GM23338 (cell line): ENCODE data around the gene MEMO1. TPM values are rescaled to one million over a fixed set of nuclear protein-coding genes. Genes with fewer than 3 reads are reported as not detected.

ENCODE experiments used
- ATAC-seq: fragments of 200-7000 bp; cut with Tn5 transposase; 3 replicates; pipeline ENCODE4 v1.9.1; 2020
- DNase-seq: peaks from one replicate; pipeline ENCODE4 v3.0.0-alpha.2; 2015; ENCODE audit warnings: low spot score
- H2AFZ ChIP-seq: fragments of 200-600 bp; sonication (generic); 2 replicates; pipeline ENCODE4 v1.8.0; 2016; ENCODE audit warnings: antibody characterized with exemption, mild to moderate bottlenecking, moderate library complexity
- H3F3A ChIP-seq: fragments of 200-600 bp; sonication (generic); replicated peaks from 2 replicates; pipeline ENCODE4 v1.8.0; 2017; ENCODE audit warnings: antibody characterized with exemption, mixed run types, low read depth
- H3K27ac ChIP-seq: fragments of 200-600 bp; sonication (generic); 2 replicates; pipeline ENCODE4 v1.6.1; 2016; ENCODE audit warnings: low read depth
- H3K27me3 ChIP-seq: fragments of 200-600 bp; sonication (generic); 2 replicates; pipeline ENCODE4 v1.8.0; 2016; ENCODE audit warnings: mild to moderate bottlenecking, mixed run types, moderate library complexity; ENCODE audit not compliant: insufficient read depth
- H3K36me3 ChIP-seq: fragments of 200-600 bp; sonication (generic); 2 replicates; pipeline ENCODE4 v1.8.0; 2016; ENCODE audit warnings: mild to moderate bottlenecking; ENCODE audit not compliant: insufficient read depth
- H3K4me1 ChIP-seq: fragments of 200-600 bp; sonication (generic); 2 replicates; pipeline ENCODE4 v1.8.0; 2016; ENCODE audit warnings: mild to moderate bottlenecking, moderate library complexity; ENCODE audit not compliant: insufficient read depth
- H3K4me2 ChIP-seq: fragments of 200-600 bp; sonication (generic); 2 replicates; pipeline ENCODE4 v1.7.1; 2017; ENCODE audit warnings: mixed run types
- H3K4me3 ChIP-seq: fragments of 200-600 bp; sonication (generic); 2 replicates; pipeline ENCODE4 v1.6.1; 2016; ENCODE audit warnings: mixed run types
- H3K79me2 ChIP-seq: fragments of 200-600 bp; sonication (generic); replicated peaks from 2 replicates; pipeline ENCODE4 v1.8.0; 2017; ENCODE audit warnings: mild to moderate bottlenecking; ENCODE audit not compliant: insufficient read depth
- H3K9me2 ChIP-seq: fragments of 200-600 bp; sonication (generic); 2 replicates; pipeline ENCODE4 v1.8.0; 2017; ENCODE audit not compliant: insufficient read depth
- H4K20me1 ChIP-seq: fragments of 200-600 bp; sonication (generic); replicated peaks from 2 replicates; pipeline ENCODE4 v1.8.0; 2017; ENCODE audit warnings: mild to moderate bottlenecking; ENCODE audit not compliant: insufficient read depth
- H3K27ac Mint-ChIP-seq: 2 replicates; pipeline ENCODE4 v1.8.0; 2020; ENCODE audit warnings: inconsistent platforms, mild to moderate bottlenecking, moderate library complexity, mixed read lengths
- H3K27me3 Mint-ChIP-seq: 3 replicates; pipeline ENCODE4 v1.8.0; 2022; ENCODE audit warnings: low read depth, mild to moderate bottlenecking, moderate library complexity, mixed read lengths, inconsistent platforms; ENCODE audit not compliant: insufficient read depth, poor library complexity
- H3K36me3 Mint-ChIP-seq: 3 replicates; pipeline ENCODE4 v1.8.0; 2021; ENCODE audit warnings: low read depth, mild to moderate bottlenecking, inconsistent platforms, moderate library complexity, mixed read lengths
- H3K4me1 Mint-ChIP-seq: 3 replicates; pipeline ENCODE4 v1.8.0; 2020; ENCODE audit warnings: mild to moderate bottlenecking, inconsistent platforms, mixed read lengths
- H3K4me3 Mint-ChIP-seq: 3 replicates; pipeline ENCODE4 v1.8.0; 2021; ENCODE audit warnings: moderate library complexity, mild to moderate bottlenecking, inconsistent platforms, mixed read lengths
- H3K9me3 Mint-ChIP-seq: 3 replicates; pipeline ENCODE4 v1.8.0; 2020; ENCODE audit warnings: moderate library complexity, mild to moderate bottlenecking, inconsistent platforms, mixed read lengths
- CREB1 ChIP-seq: fragments of 250-450 bp; sonication (Bioruptor Pico); IDR thresholded peaks from 2 replicates; pipeline ENCODE4 v1.5.0; 2020; ENCODE audit warnings: low read depth, mild to moderate bottlenecking, moderate library complexity
- EZH2 ChIP-seq: fragments of 200-600 bp; sonication (generic); IDR thresholded peaks from one replicate; pipeline ENCODE4 v1.8.0; 2017; ENCODE audit warnings: antibody characterized with exemption, mild to moderate bottlenecking, low read depth; ENCODE audit not compliant: unreplicated experiment
- EZH2phosphoT487 ChIP-seq: fragments of 200-600 bp; sonication (generic); IDR thresholded peaks from one replicate; pipeline ENCODE4 v1.8.1; 2018; ENCODE audit warnings: antibody characterized with exemption; ENCODE audit not compliant: unreplicated experiment
- JUNB ChIP-seq: IDR thresholded peaks from one replicate; pipeline ENCODE4 v1.6.1; 2016; ENCODE audit warnings: antibody characterized with exemption; ENCODE audit not compliant: unreplicated experiment
- NANOG ChIP-seq: IDR thresholded peaks from 2 replicates; pipeline ENCODE4 v1.6.1; 2016; ENCODE audit warnings: antibody characterized with exemption, borderline replicate concordance
- POLR2AphosphoS5 ChIP-seq: IDR thresholded peaks from 2 replicates; pipeline ENCODE4 v1.6.1; 2016; ENCODE audit warnings: antibody characterized with exemption, low read depth
- STAT1 ChIP-seq: IDR thresholded peaks from one replicate; pipeline ENCODE4 v1.6.1; 2016; ENCODE audit warnings: antibody characterized with exemption; ENCODE audit not compliant: unreplicated experiment
- ZNF114 ChIP-seq: fragments of 250-450 bp; sonication (Bioruptor Pico); IDR thresholded peaks from 2 replicates; pipeline ENCODE4 v1.5.0; 2020; ENCODE audit warnings: mild to moderate bottlenecking, moderate library complexity
- ZNF331 ChIP-seq: fragments of 250-450 bp; sonication (Bioruptor Pico); IDR thresholded peaks from 2 replicates; pipeline ENCODE4 v1.5.0; 2020; ENCODE audit warnings: low read depth, mild to moderate bottlenecking, moderate library complexity
- polyA plus RNA-seq: library from polyadenylated mRNA; unstranded; fragments of >200 nt; fragmentation: Nextera tagmentation; extraction: Ambion mirVana; gene quantifications from 2 replicates; pipeline ENCODE4 v1.2.1, GENCODE V29; 2016
- total RNA-seq: library from RNA; depleted of rRNA; stranded (reverse); fragments of >200 nt; shearing (Covaris generic); gene quantifications from 2 replicates; pipeline ENCODE4 v1.2.3, GENCODE V29; 2014
- TF ChIP-seq, protein P1 (sequence below): fragments of 250-450 bp; sonication (Bioruptor Pico); IDR thresholded peaks from 2 replicates; pipeline ENCODE4 v1.5.0; 2020; ENCODE audit warnings: mild to moderate bottlenecking, moderate library complexity
- TF ChIP-seq, protein P2 (sequence below): IDR thresholded peaks from one replicate; pipeline ENCODE4 v1.6.1; 2018; ENCODE audit warnings: antibody characterized with exemption; ENCODE audit not compliant: unreplicated experiment
- TF ChIP-seq, protein P3 (sequence below), 2 experiments: fragments of 200-600 bp in 1 of 2; sonication (generic) in 1 of 2; conservative IDR thresholded peaks; 2 replicates each; pipeline versions ENCODE4 v1.5.1 to v1.6.1; 2016 to 2017; ENCODE audit warnings: antibody characterized with exemption in 2 of 2, low read depth in 2 of 2, mild to moderate bottlenecking in 2 of 2, moderate library complexity in 1 of 2
- TF ChIP-seq, protein P4 (sequence below): IDR thresholded peaks from 2 replicates; pipeline ENCODE4 v1.6.1; 2016; ENCODE audit warnings: antibody characterized with exemption

MEMO1 gene
- total and polyA plus RNA-seq, 2 experiments from 2014 or later = 39.1 to 67.0 TPM

DNA sequence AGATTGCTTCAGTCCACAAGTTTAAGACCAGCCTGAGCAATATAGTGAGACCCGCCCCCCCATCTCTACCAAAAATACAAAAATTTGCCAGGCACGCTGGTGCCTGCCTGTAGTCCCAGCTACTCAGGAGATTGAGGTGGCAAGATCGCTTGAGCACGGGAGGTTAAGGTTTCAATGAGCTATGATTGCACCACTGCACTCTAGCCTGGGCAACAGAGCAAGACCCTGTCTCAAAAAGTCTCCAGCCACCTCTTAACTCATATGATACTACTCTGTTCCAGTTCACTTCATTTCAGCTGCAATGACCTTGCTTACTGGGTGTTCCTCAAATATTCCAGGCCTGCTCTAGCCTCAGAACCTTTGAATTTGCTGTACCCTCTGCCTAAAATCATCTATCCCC, 11.4 kb downstream of the MEMO1 start:
- Histone ChIP-seq H3K27me3 (no peaks in the 10 kb centered on the region), H4K20me1 (peaks cover 19% of the 10 kb centered on the region), H3K79me2 (peaks cover 98% of the 10 kb centered on the region), H3K9me2 (no peaks in the 10 kb centered on the region), H3F3A (no peaks in the 10 kb centered on the region), H3K36me3 (no peaks in the 10 kb centered on the region), H3K4me3 (no peak overlapping the region), H3K4me2 (no peak overlapping the region), H3K4me1 (no peaks in the 10 kb centered on the region), H2AFZ (no peak overlapping the region), H3K27ac (no peak overlapping the region)
- ATAC-seq = no peak
- TF ChIP-seq ZNF114 (CRISPR knock-in tag) (no peak), POLR2AphosphoS5 (no peak), NANOG (no peak), CREB1 (CRISPR knock-in tag) (no peak), EZH2 (no peak), ZNF331 (CRISPR knock-in tag) (no peak), JUNB (no peak), EZH2phosphoT487 (no peak), STAT1 (no peak)
- TF ChIP-seq, protein P1, sequence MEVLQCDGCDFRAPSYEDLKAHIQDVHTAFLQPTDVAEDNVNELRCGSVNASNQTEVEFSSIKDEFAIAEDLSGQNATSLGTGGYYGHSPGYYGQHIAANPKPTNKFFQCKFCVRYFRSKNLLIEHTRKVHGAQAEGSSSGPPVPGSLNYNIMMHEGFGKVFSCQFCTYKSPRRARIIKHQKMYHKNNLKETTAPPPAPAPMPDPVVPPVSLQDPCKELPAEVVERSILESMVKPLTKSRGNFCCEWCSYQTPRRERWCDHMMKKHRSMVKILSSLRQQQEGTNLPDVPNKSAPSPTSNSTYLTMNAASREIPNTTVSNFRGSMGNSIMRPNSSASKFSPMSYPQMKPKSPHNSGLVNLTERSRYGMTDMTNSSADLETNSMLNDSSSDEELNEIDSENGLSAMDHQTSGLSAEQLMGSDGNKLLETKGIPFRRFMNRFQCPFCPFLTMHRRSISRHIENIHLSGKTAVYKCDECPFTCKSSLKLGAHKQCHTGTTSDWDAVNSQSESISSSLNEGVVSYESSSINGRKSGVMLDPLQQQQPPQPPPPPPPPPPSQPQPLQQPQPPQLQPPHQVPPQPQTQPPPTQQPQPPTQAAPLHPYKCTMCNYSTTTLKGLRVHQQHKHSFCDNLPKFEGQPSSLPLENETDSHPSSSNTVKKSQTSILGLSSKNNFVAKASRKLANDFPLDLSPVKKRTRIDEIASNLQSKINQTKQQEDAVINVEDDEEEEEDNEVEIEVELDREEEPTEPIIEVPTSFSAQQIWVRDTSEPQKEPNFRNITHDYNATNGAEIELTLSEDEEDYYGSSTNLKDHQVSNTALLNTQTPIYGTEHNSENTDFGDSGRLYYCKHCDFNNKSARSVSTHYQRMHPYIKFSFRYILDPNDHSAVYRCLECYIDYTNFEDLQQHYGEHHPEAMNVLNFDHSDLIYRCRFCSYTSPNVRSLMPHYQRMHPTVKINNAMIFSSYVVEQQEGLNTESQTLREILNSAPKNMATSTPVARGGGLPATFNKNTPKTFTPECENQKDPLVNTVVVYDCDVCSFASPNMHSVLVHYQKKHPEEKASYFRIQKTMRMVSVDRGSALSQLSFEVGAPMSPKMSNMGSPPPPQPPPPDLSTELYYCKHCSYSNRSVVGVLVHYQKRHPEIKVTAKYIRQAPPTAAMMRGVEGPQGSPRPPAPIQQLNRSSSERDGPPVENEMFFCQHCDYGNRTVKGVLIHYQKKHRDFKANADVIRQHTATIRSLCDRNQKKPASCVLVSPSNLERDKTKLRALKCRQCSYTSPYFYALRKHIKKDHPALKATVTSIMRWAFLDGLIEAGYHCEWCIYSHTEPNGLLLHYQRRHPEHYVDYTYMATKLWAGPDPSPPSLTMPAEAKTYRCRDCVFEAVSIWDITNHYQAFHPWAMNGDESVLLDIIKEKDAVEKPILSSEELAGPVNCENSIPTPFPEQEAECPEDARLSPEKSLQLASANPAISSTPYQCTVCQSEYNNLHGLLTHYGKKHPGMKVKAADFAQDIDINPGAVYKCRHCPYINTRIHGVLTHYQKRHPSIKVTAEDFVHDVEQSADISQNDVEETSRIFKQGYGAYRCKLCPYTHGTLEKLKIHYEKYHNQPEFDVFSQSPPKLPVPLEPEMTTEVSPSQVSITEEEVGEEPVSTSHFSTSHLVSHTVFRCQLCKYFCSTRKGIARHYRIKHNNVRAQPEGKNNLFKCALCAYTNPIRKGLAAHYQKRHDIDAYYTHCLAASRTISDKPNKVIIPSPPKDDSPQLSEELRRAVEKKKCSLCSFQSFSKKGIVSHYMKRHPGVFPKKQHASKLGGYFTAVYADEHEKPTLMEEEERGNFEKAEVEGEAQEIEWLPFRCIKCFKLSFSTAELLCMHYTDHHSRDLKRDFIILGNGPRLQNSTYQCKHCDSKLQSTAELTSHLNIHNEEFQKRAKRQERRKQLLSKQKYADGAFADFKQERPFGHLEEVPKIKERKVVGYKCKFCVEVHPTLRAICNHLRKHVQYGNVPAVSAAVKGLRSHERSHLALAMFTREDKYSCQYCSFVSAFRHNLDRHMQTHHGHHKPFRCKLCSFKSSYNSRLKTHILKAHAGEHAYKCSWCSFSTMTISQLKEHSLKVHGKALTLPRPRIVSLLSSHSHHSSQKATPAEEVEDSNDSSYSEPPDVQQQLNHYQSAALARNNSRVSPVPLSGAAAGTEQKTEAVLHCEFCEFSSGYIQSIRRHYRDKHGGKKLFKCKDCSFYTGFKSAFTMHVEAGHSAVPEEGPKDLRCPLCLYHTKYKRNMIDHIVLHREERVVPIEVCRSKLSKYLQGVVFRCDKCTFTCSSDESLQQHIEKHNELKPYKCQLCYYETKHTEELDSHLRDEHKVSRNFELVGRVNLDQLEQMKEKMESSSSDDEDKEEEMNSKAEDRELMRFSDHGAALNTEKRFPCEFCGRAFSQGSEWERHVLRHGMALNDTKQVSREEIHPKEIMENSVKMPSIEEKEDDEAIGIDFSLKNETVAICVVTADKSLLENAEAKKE (CRISPR knock-in tag) = no peak
- TF ChIP-seq, protein P2, sequence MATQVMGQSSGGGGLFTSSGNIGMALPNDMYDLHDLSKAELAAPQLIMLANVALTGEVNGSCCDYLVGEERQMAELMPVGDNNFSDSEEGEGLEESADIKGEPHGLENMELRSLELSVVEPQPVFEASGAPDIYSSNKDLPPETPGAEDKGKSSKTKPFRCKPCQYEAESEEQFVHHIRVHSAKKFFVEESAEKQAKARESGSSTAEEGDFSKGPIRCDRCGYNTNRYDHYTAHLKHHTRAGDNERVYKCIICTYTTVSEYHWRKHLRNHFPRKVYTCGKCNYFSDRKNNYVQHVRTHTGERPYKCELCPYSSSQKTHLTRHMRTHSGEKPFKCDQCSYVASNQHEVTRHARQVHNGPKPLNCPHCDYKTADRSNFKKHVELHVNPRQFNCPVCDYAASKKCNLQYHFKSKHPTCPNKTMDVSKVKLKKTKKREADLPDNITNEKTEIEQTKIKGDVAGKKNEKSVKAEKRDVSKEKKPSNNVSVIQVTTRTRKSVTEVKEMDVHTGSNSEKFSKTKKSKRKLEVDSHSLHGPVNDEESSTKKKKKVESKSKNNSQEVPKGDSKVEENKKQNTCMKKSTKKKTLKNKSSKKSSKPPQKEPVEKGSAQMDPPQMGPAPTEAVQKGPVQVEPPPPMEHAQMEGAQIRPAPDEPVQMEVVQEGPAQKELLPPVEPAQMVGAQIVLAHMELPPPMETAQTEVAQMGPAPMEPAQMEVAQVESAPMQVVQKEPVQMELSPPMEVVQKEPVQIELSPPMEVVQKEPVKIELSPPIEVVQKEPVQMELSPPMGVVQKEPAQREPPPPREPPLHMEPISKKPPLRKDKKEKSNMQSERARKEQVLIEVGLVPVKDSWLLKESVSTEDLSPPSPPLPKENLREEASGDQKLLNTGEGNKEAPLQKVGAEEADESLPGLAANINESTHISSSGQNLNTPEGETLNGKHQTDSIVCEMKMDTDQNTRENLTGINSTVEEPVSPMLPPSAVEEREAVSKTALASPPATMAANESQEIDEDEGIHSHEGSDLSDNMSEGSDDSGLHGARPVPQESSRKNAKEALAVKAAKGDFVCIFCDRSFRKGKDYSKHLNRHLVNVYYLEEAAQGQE = no peak
- TF ChIP-seq, protein P3, sequence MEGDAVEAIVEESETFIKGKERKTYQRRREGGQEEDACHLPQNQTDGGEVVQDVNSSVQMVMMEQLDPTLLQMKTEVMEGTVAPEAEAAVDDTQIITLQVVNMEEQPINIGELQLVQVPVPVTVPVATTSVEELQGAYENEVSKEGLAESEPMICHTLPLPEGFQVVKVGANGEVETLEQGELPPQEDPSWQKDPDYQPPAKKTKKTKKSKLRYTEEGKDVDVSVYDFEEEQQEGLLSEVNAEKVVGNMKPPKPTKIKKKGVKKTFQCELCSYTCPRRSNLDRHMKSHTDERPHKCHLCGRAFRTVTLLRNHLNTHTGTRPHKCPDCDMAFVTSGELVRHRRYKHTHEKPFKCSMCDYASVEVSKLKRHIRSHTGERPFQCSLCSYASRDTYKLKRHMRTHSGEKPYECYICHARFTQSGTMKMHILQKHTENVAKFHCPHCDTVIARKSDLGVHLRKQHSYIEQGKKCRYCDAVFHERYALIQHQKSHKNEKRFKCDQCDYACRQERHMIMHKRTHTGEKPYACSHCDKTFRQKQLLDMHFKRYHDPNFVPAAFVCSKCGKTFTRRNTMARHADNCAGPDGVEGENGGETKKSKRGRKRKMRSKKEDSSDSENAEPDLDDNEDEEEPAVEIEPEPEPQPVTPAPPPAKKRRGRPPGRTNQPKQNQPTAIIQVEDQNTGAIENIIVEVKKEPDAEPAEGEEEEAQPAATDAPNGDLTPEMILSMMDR (conservative IDR thresholded peaks at IDR 0.05; ENCODE audit: low read depth in 2 of 2) = no peak
- TF ChIP-seq, protein P4, sequence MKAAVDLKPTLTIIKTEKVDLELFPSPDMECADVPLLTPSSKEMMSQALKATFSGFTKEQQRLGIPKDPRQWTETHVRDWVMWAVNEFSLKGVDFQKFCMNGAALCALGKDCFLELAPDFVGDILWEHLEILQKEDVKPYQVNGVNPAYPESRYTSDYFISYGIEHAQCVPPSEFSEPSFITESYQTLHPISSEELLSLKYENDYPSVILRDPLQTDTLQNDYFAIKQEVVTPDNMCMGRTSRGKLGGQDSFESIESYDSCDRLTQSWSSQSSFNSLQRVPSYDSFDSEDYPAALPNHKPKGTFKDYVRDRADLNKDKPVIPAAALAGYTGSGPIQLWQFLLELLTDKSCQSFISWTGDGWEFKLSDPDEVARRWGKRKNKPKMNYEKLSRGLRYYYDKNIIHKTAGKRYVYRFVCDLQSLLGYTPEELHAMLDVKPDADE = no peak
- H3K4me3 Mint-ChIP-seq = no peak overlapping the region
- H3K4me1 Mint-ChIP-seq = peaks cover 16% of the 10 kb centered on the region
- H3K27ac Mint-ChIP-seq = no peak overlapping the region
- DNase-seq = no peak
- no peaks in the 10 kb centered on the region for H3K9me3 Mint-ChIP-seq
- no peaks in the 10 kb centered on the region for H3K36me3 Mint-ChIP-seq
- H3K27me3 Mint-ChIP-seq = peaks cover 2% of the 10 kb centered on the region
